ENCODE measurements around the gene ATP8A1.
A peak's percentile ranks its signal among the peaks of the same experiment; 100 is the strongest.
"Not testable (repeated sequence)": the region's sequence is repeated elsewhere in the genome, so short reads cannot be mapped to it uniquely, and the experiment has no call there.

ATP8A1 gene

GRCh38 chr4:42656944-42657792, at the start of gene ATP8A1:
TSS of gene ATP8A1 (minus strand) at chr4:42657105. CDS start at chr4:42656873, 232 bp downstream.
- Histone ChIP-seq H3K9me3 (ENCODE audit: low read length) (no peaks in the 10 kb centered on the region), H3K9ac (ENCODE audit: low read length) (peak within 1 kb of the TSS; percentile 39), H3K36me3 (ENCODE audit: insufficient read depth, low read length) (no peaks in the 10 kb centered on the region), H3K4me1 (ENCODE audit: insufficient read depth, low read length) (peaks cover 38% of the 10 kb centered on the region), H3K4me3 (ENCODE audit: low read depth in 1 of 2, low read length in 2 of 2) (peak within 1 kb of the TSS; percentile 72 to 77), H3K27me3 (ENCODE audit: control insufficient read depth in 1 of 2, insufficient read depth in 2 of 2, low read length in 2 of 2) (no peaks in the 10 kb centered on the region), H3K27ac (ENCODE audit: low read depth, low read length) (peak within 1 kb of the TSS; percentile 94)

GRCh38 chr4:42706086-42706485, 49.2 kb upstream of the ATP8A1 start:
- Histone ChIP-seq H3K27me3 (ENCODE audit: control insufficient read depth in 1 of 2, insufficient read depth in 2 of 2, low read length in 2 of 2) (no peaks in the 10 kb centered on the region), H3K27ac (ENCODE audit: low read depth, low read length) (no peak overlapping the region), H3K4me1 (ENCODE audit: insufficient read depth, low read length) (no peaks in the 10 kb centered on the region), H3K9ac (ENCODE audit: low read length) (no peak overlapping the region), H3K9me3 (ENCODE audit: low read length) (no peaks in the 10 kb centered on the region), H3K36me3 (ENCODE audit: insufficient read depth, low read length) (no peaks in the 10 kb centered on the region), H3K4me3 (ENCODE audit: low read depth in 1 of 2, low read length in 2 of 2) (no peak overlapping the region)

- no peak overlapping the region for H3K4me3 ChIP-seq (ENCODE audit: low read depth in 1 of 2, low read length in 2 of 2)
- H3K27ac ChIP-seq (ENCODE audit: low read depth, low read length), result no peak overlapping the region
- no peaks in the 10 kb centered on the region for H3K9me3 ChIP-seq (ENCODE audit: low read length)
- no peaks in the 10 kb centered on the region for H3K4me1 ChIP-seq (ENCODE audit: insufficient read depth, low read length)
- no peaks in the 10 kb centered on the region for H3K36me3 ChIP-seq (ENCODE audit: insufficient read depth, low read length)
- no peak overlapping the region for H3K9ac ChIP-seq (ENCODE audit: low read length)
- no peaks in the 10 kb centered on the region for H3K27me3 ChIP-seq (ENCODE audit: control insufficient read depth in 1 of 2, insufficient read depth in 2 of 2, low read length in 2 of 2)
Observed at GRCh38 chr4:42703813-42704212, 46.9 kb upstream of the ATP8A1 start.

GRCh38 chr4:42702895-42703294, 46.0 kb upstream of the ATP8A1 start:
- Histone ChIP-seq H3K9me3 (ENCODE audit: low read length) (no peaks in the 10 kb centered on the region), H3K27ac (ENCODE audit: low read depth, low read length) (no peak overlapping the region), H3K9ac (ENCODE audit: low read length) (no peak overlapping the region), H3K4me3 (ENCODE audit: low read depth in 1 of 2, low read length in 2 of 2) (no peak overlapping the region), H3K36me3 (ENCODE audit: insufficient read depth, low read length) (no peaks in the 10 kb centered on the region), H3K4me1 (ENCODE audit: insufficient read depth, low read length) (no peaks in the 10 kb centered on the region), H3K27me3 (ENCODE audit: control insufficient read depth in 1 of 2, insufficient read depth in 2 of 2, low read length in 2 of 2) (no peaks in the 10 kb centered on the region)

GRCh38 chr4:42701780-42702179, 44.9 kb upstream of the ATP8A1 start:
- H3K9ac ChIP-seq (ENCODE audit: low read length); H3K27ac ChIP-seq (ENCODE audit: low read depth, low read length); H3K4me3 ChIP-seq (ENCODE audit: low read depth in 1 of 2, low read length in 2 of 2); H3K4me1 ChIP-seq (ENCODE audit: insufficient read depth, low read length); H3K36me3 ChIP-seq (ENCODE audit: insufficient read depth, low read length); H3K27me3 ChIP-seq (ENCODE audit: control insufficient read depth in 1 of 2, insufficient read depth in 2 of 2, low read length in 2 of 2); H3K9me3 ChIP-seq (ENCODE audit: low read length): not testable (repeated sequence)

GRCh38 chr4:42690537-42690936, 33.6 kb upstream of the ATP8A1 start:
- no peak overlapping the region for H3K9ac ChIP-seq (ENCODE audit: low read length)
- H3K9me3 ChIP-seq (ENCODE audit: low read length), result no peaks in the 10 kb centered on the region
- no peak overlapping the region for H3K27ac ChIP-seq (ENCODE audit: low read depth, low read length)
- H3K4me3 ChIP-seq (ENCODE audit: low read depth in 1 of 2, low read length in 2 of 2), result no peak overlapping the region
- H3K4me1 ChIP-seq (ENCODE audit: insufficient read depth, low read length), result no peaks in the 10 kb centered on the region
- no peaks in the 10 kb centered on the region for H3K27me3 ChIP-seq (ENCODE audit: control insufficient read depth in 1 of 2, insufficient read depth in 2 of 2, low read length in 2 of 2)
- no peaks in the 10 kb centered on the region for H3K36me3 ChIP-seq (ENCODE audit: insufficient read depth, low read length)

GRCh38 chr4:42683393-42683792, 26.5 kb upstream of the ATP8A1 start:
- H3K4me3 ChIP-seq (ENCODE audit: low read depth in 1 of 2, low read length in 2 of 2), result no peak overlapping the region
- H3K9ac ChIP-seq (ENCODE audit: low read length), result no peak overlapping the region
- no peaks in the 10 kb centered on the region for H3K27me3 ChIP-seq (ENCODE audit: control insufficient read depth in 1 of 2, insufficient read depth in 2 of 2, low read length in 2 of 2)
- H3K36me3 ChIP-seq (ENCODE audit: insufficient read depth, low read length), result no peaks in the 10 kb centered on the region
- no peak overlapping the region for H3K27ac ChIP-seq (ENCODE audit: low read depth, low read length)
- no peaks in the 10 kb centered on the region for H3K9me3 ChIP-seq (ENCODE audit: low read length)
- H3K4me1 ChIP-seq (ENCODE audit: insufficient read depth, low read length), result no peaks in the 10 kb centered on the region

- Histone ChIP-seq H3K27ac (ENCODE audit: low read depth, low read length) (no peak overlapping the region), H3K4me1 (ENCODE audit: insufficient read depth, low read length) (no peaks in the 10 kb centered on the region), H3K4me3 (ENCODE audit: low read depth in 1 of 2, low read length in 2 of 2) (no peak overlapping the region), H3K9ac (ENCODE audit: low read length) (no peak overlapping the region), H3K27me3 (ENCODE audit: control insufficient read depth in 1 of 2, insufficient read depth in 2 of 2, low read length in 2 of 2) (no peaks in the 10 kb centered on the region), H3K36me3 (ENCODE audit: insufficient read depth, low read length) (no peaks in the 10 kb centered on the region), H3K9me3 (ENCODE audit: low read length) (no peaks in the 10 kb centered on the region)
Observed at GRCh38 chr4:42678512-42678911, 21.6 kb upstream of the ATP8A1 start.

- no peaks in the 10 kb centered on the region for H3K27me3 ChIP-seq (ENCODE audit: control insufficient read depth in 1 of 2, insufficient read depth in 2 of 2, low read length in 2 of 2)
Observed at GRCh38 chr4:42676066-42676951, 19.4 kb upstream of the ATP8A1 start.

GRCh38 chr4:42673082-42673425, 16.1 kb upstream of the ATP8A1 start:
- Histone ChIP-seq H3K36me3 (ENCODE audit: insufficient read depth, low read length) (no peaks in the 10 kb centered on the region), H3K9ac (ENCODE audit: low read length) (no peak overlapping the region), H3K9me3 (ENCODE audit: low read length) (no peaks in the 10 kb centered on the region), H3K27me3 (ENCODE audit: control insufficient read depth in 1 of 2, insufficient read depth in 2 of 2, low read length in 2 of 2) (no peaks in the 10 kb centered on the region), H3K4me1 (ENCODE audit: insufficient read depth, low read length) (no peaks in the 10 kb centered on the region), H3K4me3 (ENCODE audit: low read depth in 1 of 2, low read length in 2 of 2) (no peak overlapping the region), H3K27ac (ENCODE audit: low read depth, low read length) (no peak overlapping the region)

More at GRCh38 chr4:42676066-42676951, 19.4 kb upstream of the ATP8A1 start:
- Histone ChIP-seq H3K9me3 (ENCODE audit: low read length) (no peaks in the 10 kb centered on the region), H3K9ac (ENCODE audit: low read length) (no peak overlapping the region), H3K27ac (ENCODE audit: low read depth, low read length) (no peak overlapping the region), H3K36me3 (ENCODE audit: insufficient read depth, low read length) (no peaks in the 10 kb centered on the region), H3K4me1 (ENCODE audit: insufficient read depth, low read length) (no peaks in the 10 kb centered on the region), H3K4me3 (ENCODE audit: low read depth in 1 of 2, low read length in 2 of 2) (no peak overlapping the region)

- H3K27ac ChIP-seq (ENCODE audit: low read depth, low read length), result no peak overlapping the region
Observed at GRCh38 chr4:42672359-42673081, 15.6 kb upstream of the ATP8A1 start.

More at GRCh38 chr4:42672359-42673081, 15.6 kb upstream of the ATP8A1 start:
- Histone ChIP-seq H3K9me3 (ENCODE audit: low read length) (no peaks in the 10 kb centered on the region), H3K36me3 (ENCODE audit: insufficient read depth, low read length) (no peaks in the 10 kb centered on the region), H3K27me3 (ENCODE audit: control insufficient read depth in 1 of 2, insufficient read depth in 2 of 2, low read length in 2 of 2) (no peaks in the 10 kb centered on the region), H3K4me1 (ENCODE audit: insufficient read depth, low read length) (no peaks in the 10 kb centered on the region), H3K4me3 (ENCODE audit: low read depth in 1 of 2, low read length in 2 of 2) (no peak overlapping the region), H3K9ac (ENCODE audit: low read length) (no peak overlapping the region)

Measured in muscle layer of colon (tissue), 2 donors.